Stimulated activated CD8-positive, alpha-beta memory T cell treated with anti-CD3 and anti-CD28 coated beads, Interleukin-4, amount 100 ng/mL, for 1 hour (primary cell): ENCODE data around the gene DGCR8.
A peak's percentile ranks its signal among the peaks of the same experiment; 100 is the strongest.

Source experiments
- DNase-seq, 2 donors: peaks; one replicate each; pipeline ENCODE4 v3.0.0-alpha.2; 2020; ENCODE audit warnings: low read depth in 2 of 2, low spot score in 1 of 2

Gene DGCR8

DNA sequence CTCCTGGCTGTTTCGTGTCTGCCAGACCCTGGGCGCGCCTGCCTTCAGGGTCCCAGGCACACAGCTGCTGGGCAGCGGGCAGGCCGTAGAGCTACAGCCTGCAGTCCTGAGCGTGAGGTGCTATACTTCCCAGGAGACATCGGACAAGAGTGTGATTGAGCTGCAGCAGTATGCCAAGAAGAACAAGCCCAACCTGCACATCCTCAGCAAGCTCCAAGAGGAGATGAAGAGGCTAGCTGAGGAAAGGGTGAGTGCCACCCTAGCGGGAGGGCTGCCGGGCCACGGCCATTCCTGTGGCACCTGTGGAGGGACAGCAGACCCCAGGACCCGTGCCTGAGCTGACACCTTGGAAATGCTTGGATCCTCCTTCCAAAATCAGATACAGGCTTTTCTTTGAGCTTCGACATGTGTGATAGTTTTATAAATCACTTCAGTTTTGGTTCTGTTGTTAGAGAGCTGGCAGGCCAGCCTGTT is 28.8 kb downstream of the DGCR8 start:
- no peak for DNase-seq

- no peak for DNase-seq
Observed at GRCh38 chr22:20109411-20110358, 29.6 kb downstream of the DGCR8 start.

DNA sequence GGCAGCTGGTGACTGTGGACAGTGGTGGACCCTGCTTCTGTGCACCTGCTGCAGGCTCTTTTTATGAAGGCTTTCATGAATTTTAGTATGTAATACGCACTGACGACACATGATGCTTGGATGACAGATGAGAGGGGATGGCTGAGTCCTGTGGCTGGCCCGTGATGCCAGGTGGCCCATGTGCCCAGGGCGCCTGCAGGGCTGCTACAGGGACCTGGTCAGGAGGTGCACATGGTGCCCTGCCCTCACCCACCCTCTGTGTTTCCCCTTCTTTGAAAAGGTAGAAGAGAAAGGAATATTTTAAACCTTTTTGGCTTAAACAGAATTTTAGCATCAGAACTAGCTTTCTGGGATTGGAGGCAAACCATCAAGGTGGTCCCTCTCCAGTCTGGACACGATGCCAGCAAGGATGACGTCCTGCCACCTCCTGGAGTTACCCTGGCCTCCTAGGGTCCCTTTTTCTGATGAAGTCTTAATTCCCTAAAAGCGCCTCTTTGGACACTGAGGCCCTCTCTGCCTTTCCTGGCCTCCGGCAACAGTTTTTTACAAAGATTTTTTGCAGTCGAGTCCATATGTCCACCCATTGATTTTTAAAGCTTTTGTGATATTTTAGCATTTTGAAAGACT is 30.4 kb downstream of the DGCR8 start:
- DNase-seq, result no peak

GRCh38 chr22:20111045-20111688 is 31.1 kb downstream of the DGCR8 start:
- DNase-seq, result no peak

- DNase-seq, result no peak
Observed at GRCh38 chr22:20111689-20112622, 31.9 kb downstream of the DGCR8 start.

DNA sequence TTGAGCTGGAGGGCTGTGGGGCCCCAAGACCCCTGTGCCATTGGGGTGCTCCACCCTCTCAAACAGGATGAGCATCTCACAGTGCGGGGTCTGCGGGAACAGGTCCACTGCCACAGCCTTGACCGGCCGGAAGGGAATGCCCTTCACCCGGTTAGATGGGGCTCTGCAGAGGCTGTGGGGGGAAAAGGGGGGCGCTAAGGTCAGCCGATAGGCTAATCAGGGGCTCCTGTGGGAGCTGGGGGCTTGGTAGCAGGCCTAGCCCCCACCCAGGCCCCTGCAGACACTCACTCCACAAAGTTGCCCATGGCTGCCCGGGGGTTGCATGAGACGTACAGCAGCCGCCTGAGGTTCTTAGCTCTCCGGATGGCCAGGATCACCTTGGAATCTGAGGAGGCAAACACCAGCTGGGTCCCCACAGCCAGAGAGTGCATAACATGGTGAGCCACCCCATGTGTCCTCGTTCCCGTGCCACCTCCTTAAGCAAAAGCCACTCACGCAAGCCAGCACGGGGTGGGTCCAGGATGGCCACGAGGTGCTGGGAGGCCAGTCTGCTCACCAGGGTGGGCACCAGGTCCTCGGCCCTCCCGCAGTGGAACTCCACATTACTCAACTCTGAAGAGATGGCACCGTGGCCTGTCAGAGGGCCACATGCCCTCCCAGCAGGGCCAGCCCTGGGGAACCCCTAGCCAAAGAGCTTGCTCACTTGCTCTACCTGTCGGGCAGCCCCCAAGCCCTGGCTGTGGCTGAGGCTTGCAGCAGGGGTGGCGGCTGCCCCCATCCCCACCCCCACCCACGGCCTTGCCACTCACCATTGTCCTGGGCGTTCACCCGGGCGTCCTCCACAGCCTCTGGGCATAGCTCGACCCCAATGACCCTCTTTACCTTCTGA is 32.8 kb downstream of the DGCR8 start:
- DNase-seq, result no peak

DNA sequence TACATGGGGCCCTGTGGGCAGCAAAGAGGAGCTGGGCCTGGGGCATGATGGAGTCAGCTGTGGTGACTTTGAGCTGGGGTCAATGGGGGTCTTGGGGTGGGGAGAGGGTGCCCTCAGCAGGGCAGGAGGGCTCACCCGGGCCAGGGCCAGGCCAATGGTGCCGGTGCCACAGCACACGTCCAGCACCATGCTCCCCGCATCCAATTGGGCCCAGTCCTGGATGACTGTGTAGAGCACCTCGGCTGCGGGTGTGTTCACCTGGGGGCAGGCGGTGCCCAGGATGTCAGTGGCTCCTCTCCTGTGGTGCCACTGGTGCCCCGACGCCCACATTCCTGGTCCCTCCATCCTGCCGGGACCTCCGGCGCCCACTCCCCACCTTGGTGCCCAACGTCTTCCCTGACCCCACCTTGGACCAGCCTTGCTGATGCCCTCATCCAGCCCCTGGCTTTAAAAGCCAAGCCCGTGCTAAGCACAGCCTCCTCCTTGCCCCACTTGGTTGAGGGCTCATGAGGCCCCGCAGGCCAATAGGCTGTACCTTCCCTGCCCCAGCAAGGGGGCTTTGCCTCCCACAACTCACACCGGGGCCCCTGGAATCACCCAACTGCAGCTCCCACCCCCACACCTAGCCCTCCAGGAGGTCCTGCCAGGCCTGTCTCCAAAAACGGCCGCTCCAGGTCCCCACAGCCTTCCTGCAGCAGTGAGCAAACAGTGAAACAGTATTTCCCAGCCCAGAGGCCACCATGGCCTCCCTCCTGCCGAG is 33.7 kb downstream of the DGCR8 start:
- DNase-seq, result no peak

DNA sequence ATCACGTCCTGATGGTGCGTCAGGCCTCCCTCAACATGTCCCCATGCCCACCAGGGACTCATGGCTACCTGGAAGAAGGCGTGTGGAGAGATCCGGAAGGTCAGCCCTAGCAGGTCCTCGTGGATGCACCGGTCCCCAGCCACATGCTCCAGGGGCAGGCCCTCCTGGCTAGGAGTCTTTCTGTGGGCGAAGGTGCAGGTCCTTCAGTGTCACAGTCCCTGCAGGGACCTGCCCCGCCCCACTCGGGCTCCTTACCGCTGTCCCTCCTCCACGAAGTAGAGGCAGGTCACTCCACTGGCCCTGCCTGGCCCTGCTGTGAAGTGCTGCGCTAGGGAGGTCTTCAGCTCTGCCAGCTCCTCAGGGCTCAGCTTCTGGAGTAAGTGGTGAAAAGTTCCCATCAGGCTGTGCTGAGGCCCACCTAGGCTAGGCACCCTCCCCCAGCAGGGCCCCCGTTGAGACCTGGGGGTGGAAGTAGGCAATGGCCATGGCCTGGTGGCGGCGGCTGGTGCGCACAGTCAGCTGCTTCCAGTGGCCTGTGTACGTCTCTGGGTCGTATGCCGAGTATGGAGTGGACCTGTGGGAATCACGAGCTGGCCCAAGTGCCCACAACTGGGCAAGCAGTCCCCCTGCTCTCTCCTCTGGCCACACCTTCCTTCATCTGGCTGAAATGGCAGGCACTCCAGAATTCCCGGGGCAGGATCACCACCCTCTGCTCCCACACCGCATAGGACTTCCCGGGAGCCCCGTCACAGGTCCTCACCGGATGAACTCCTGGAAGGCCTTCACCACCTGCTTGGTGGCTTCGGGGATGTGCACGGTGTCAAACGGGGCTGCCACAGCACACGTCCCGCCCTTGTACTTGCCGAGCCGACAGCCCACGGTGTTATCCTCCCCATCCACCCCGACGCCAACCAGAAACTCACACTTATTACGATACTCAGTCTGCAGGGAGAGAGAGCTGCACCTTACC is 34.8 kb downstream of the DGCR8 start:
- no peak for DNase-seq

DNA sequence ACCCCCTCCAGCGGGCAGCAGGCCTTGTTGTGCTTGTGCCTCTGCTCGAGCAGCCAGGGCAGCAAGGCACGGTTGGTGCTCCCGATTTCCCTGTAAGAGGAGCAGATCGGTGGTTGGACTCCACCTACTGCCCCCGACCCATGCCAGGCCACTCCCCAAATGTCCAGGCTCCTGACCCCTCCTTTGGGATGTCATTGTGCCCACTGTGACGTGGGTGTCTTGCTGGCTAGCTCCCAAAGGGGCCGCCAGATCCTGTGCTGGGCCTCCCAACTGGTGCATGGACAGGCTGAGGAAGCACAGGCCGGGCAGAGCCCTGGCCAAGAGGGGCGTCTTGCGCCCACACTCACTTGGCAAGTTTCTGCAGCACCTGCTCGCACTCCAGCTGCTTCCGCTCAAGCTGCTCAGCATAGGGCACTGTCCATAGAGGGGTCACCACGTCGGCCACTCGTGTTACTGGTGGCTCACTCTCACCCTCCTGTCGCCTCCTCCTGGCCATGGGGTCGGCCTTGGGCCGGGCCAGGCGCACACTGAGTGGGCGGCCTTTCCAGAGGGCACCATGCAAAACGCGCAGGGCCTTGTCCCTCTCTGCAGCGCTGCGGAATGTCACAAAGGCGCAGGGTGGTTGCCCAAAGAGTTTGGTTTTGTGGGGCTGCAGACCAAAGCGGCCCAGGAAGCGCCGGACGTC is 35.8 kb downstream of the DGCR8 start, which contains the start of gene RANBP1:
RANBP1 (plus strand) TSS at position 414 of the 685 bp plus-strand sequence; CDS start at position 495, 81 bp downstream.
- DNase-seq, result no peak

- no peak for DNase-seq
Observed at GRCh38 chr22:20116376-20116950, 36.4 kb downstream of the DGCR8 start.

DNA sequence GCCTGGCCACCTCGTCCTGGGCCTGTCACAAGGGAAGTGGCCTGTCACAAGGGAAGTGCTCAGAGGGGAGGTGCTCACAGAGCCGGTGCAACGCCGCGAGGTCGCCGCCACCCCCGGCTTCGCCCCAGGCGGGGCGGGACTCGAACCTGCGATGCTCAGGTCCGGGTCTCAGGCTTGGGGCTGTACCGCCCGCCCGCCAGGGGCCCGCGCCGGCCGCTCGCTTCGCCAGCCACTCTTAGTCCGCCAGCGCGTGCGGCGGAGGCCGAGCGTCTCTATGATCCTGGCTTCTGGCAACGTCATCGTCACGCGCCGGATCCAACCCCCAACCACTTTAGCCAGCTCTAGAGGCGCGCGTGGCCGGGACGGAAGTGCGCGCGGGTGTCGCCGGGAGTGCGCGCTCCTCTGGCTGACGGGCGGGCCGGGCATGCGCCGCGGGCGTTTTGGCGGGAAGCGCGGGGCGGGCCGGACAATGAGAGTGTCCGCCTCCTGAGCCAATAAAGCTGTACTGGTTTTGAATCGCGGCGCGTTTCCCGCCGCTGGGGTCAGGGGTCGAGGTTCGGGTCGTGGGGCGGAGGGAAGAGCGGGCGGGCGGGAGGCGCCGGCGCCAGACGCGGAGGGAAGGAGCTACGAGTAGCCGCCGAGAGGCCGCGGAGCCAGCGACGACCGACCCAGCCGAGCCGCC is 37.1 kb downstream of the DGCR8 start, which contains the start of gene TRMT2A:
TRMT2A (minus strand) TSS at position 276 of the 682 bp plus-strand sequence. CDS start 320 bp downstream, outside the sequence.
- DNase-seq, result peak; percentile 93 to 96

GRCh38 chr22:20117633-20118299 is 37.7 kb downstream of the DGCR8 start:
- no peak for DNase-seq

DNA sequence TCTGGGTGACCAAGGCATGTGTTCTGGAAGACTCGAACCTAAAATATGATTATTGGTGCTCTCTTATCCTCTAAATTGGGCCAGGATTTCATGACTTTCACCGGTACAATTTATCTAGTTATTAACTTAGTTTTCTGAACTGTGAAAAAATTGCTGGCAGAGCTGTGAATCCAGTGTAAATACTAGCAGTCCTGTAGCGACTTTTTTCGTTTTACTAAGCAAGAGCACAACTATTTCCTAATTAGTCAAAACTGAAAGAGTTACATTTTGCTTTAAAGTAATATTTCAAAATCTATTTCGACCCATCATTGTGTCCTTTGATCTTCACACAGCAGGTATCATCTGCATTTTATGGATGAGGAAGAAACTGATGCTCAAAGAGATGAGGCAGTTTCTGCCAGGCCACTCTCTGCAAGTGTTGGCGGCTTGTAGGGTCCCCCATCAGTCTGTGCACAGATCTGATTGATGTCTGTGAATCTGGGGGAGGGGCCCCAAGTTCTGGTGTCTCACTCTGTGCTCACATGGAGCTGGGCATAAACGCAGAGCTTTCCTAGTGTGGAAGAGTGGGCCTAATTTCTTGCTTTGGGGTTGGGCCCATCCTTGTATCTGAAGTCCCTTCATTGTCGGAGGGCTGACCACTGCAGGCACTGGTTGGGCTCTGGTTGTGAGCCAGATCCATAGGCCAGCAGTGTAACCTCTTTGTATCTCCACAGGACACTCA is 38.4 kb downstream of the DGCR8 start:
- no peak for DNase-seq

DNA sequence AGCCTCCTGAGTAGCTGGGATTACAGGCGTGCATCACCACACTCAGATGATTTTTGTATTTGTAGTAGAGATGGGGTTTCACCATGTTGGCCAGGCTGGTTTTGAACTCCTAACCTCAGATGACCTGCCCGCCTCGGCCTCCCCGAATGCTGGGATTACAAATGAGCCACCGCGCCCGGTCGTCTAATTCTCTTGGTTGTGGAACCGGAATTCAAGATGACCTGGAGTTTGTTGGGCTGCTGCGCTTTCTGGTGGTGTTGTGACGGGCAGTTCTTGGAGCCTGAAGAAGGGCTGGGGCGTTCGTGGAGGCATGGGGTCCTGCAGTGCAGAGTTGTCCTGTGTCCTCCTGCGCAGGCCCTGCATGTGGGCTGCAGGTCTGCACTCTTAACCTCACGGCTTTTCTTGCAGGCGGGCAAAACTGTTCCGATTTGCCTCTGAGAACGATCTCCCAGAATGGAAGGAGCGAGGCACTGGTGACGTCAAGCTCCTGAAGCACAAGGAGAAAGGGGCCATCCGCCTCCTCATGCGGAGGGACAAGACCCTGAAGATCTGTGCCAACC is 41.9 kb downstream of the DGCR8 start:
- no peak for DNase-seq
